HEK293 (cell line): ENCODE data around the gene HPCAL1.

Source experiments
- CTCF ChIA-PET: fragments of 350-600 bp; formaldehyde crosslinking; extraction: SDS; loops from one replicate; lab custom pipeline; 2021; ENCODE audit warnings: antibody characterized with exemption; lab: Yijun Ruan, JAX
- POLR2A ChIA-PET: fragments of 300-600 bp; formaldehyde crosslinking; extraction: SDS; loops from one replicate; lab custom pipeline; 2020; ENCODE audit warnings: antibody characterized with exemption, inconsistent platforms; lab: Yijun Ruan, JAX
- H3K27ac ChIP-seq: fragments of 200-500 bp; sonication (Bioruptor generic); 2 replicates; pipeline ENCODE4 v1.5.1; 2014; ENCODE audit warnings: low read depth, low read length, control low read depth, inconsistent platforms; ENCODE audit errors: extremely low read depth
- H3K36me3 ChIP-seq, 2 experiments: fragments of 200-500 bp in 1 of 2; sonication (Bioruptor generic) in 1 of 2; 1 replicate in 1 of 2; 2 replicates in 1 of 2; pipeline ENCODE4 v1.5.1; 2014 to 2017; ENCODE audit warnings: inconsistent platforms in 2 of 2, low read length in 2 of 2; ENCODE audit not compliant: control insufficient read depth in 2 of 2, insufficient read depth in 1 of 2
- H3K4me1 ChIP-seq: fragments of 200-500 bp; sonication (Bioruptor generic); 2 replicates; pipeline ENCODE4 v1.5.1; 2014; ENCODE audit warnings: mild to moderate bottlenecking, low read length, inconsistent platforms; ENCODE audit not compliant: control insufficient read depth, insufficient read depth
- H3K4me3 ChIP-seq: 2 replicates; pipeline ENCODE4 v1.5.1; 2011; ENCODE audit warnings: low read depth, mild to moderate bottlenecking, control low read depth, low read length, moderate library complexity
- H3K9me3 ChIP-seq: fragments of 200-500 bp; sonication (Bioruptor generic); 2 replicates; pipeline ENCODE4 v1.5.1; 2014; ENCODE audit warnings: low read depth, low read length, inconsistent platforms; ENCODE audit not compliant: control insufficient read depth, insufficient read depth
- EGR2 ChIP-seq: fragments of 450-650 bp; formaldehyde crosslinking; IDR thresholded peaks from 2 replicates; pipeline ENCODE4 v1.5.1; 2016; ENCODE audit warnings: low read depth, missing biosample characterization, missing genetic modification characterization
- GLIS1 ChIP-seq: fragments of 450-650 bp; formaldehyde crosslinking; IDR thresholded peaks from 2 replicates; pipeline ENCODE4 v1.5.1; 2016; ENCODE audit warnings: missing biosample characterization, missing genetic modification characterization
- KLF1 ChIP-seq: fragments of 450-650 bp; formaldehyde crosslinking; IDR thresholded peaks from 2 replicates; pipeline ENCODE4 v1.5.1; 2016; ENCODE audit warnings: missing biosample characterization, missing genetic modification characterization
- KLF8 ChIP-seq: fragments of 450-650 bp; formaldehyde crosslinking; IDR thresholded peaks from 2 replicates; pipeline ENCODE4 v1.5.1; 2016; ENCODE audit warnings: missing biosample characterization, missing genetic modification characterization
- MZF1 ChIP-seq: fragments of 450-650 bp; formaldehyde crosslinking; IDR thresholded peaks from 2 replicates; pipeline ENCODE4 v1.5.1; 2017; ENCODE audit warnings: missing biosample characterization, missing genetic modification characterization, borderline replicate concordance
- SALL2 ChIP-seq: fragments of 450-650 bp; formaldehyde crosslinking; IDR thresholded peaks from 2 replicates; pipeline ENCODE4 v1.5.0; 2017; ENCODE audit warnings: missing biosample characterization, mild to moderate bottlenecking, missing genetic modification characterization, borderline replicate concordance
- SETDB1 ChIP-seq: IDR thresholded peaks from one replicate; pipeline ENCODE4 v1.6.1; 2017; ENCODE audit warnings: mild to moderate bottlenecking, low read length, moderate library complexity, mixed read lengths; ENCODE audit not compliant: insufficient read length
- SP2 ChIP-seq: fragments of 450-650 bp; formaldehyde crosslinking; IDR thresholded peaks from 2 replicates; pipeline ENCODE4 v1.5.1; 2016; ENCODE audit warnings: missing biosample characterization, missing genetic modification characterization
- SP7 ChIP-seq: fragments of 450-650 bp; formaldehyde crosslinking; IDR thresholded peaks from 2 replicates; pipeline ENCODE4 v1.5.1; 2016; ENCODE audit warnings: missing biosample characterization, missing genetic modification characterization
- ZBTB17 ChIP-seq: fragments of 450-650 bp; formaldehyde crosslinking; IDR thresholded peaks from 2 replicates; pipeline ENCODE4 v1.5.1; 2016; ENCODE audit warnings: missing biosample characterization, missing genetic modification characterization
- ZBTB20 ChIP-seq: fragments of 450-650 bp; formaldehyde crosslinking; IDR thresholded peaks from 2 replicates; pipeline ENCODE4 v1.5.1; 2016; ENCODE audit warnings: missing biosample characterization, missing genetic modification characterization
- ZEB2 ChIP-seq: fragments of 450-650 bp; formaldehyde crosslinking; IDR thresholded peaks from 2 replicates; pipeline ENCODE4 v1.5.1; 2016; ENCODE audit warnings: missing biosample characterization, missing genetic modification characterization
- ZFHX2 ChIP-seq: fragments of 450-650 bp; formaldehyde crosslinking; conservative IDR thresholded peaks from 2 replicates; pipeline ENCODE4 v1.5.1; 2016; ENCODE audit warnings: missing biosample characterization, missing genetic modification characterization
- ZNF2 ChIP-seq: fragments of 450-650 bp; formaldehyde crosslinking; IDR thresholded peaks from 2 replicates; pipeline ENCODE4 v1.5.1; 2016; ENCODE audit warnings: missing biosample characterization, missing genetic modification characterization
- ZNF335 ChIP-seq: fragments of 450-650 bp; formaldehyde crosslinking; conservative IDR thresholded peaks from 2 replicates; pipeline ENCODE4 v1.5.1; 2016; ENCODE audit warnings: missing biosample characterization, missing genetic modification characterization
- ZNF416 ChIP-seq: fragments of 450-650 bp; formaldehyde crosslinking; IDR thresholded peaks from 2 replicates; pipeline ENCODE4 v1.5.1; 2016; ENCODE audit warnings: missing biosample characterization, missing genetic modification characterization
- ZNF48 ChIP-seq: fragments of 450-650 bp; formaldehyde crosslinking; IDR thresholded peaks from 2 replicates; pipeline ENCODE4 v1.5.1; 2016; ENCODE audit warnings: missing biosample characterization, missing genetic modification characterization
- ZNF501 ChIP-seq: fragments of 450-650 bp; formaldehyde crosslinking; IDR thresholded peaks from 2 replicates; pipeline ENCODE4 v1.5.1; 2016; ENCODE audit warnings: missing biosample characterization, missing genetic modification characterization
- ZNF530 ChIP-seq: fragments of 450-650 bp; formaldehyde crosslinking; IDR thresholded peaks from 2 replicates; pipeline ENCODE4 v1.5.1; 2016; ENCODE audit warnings: low read depth, missing biosample characterization, missing genetic modification characterization
- ZNF561 ChIP-seq: fragments of 450-650 bp; IDR thresholded peaks from 2 replicates; pipeline ENCODE4 v1.5.1; 2018; ENCODE audit warnings: missing biosample characterization, missing genetic modification characterization, borderline replicate concordance
- ZNF571 ChIP-seq: fragments of 450-650 bp; formaldehyde crosslinking; IDR thresholded peaks from 2 replicates; pipeline ENCODE4 v1.5.0; 2017; ENCODE audit warnings: missing biosample characterization, missing genetic modification characterization
- ZNF623 ChIP-seq: fragments of 450-650 bp; formaldehyde crosslinking; IDR thresholded peaks from 2 replicates; pipeline ENCODE4 v1.5.1; 2016; ENCODE audit warnings: missing biosample characterization, missing genetic modification characterization
- ZNF785 ChIP-seq: fragments of 450-650 bp; formaldehyde crosslinking; IDR thresholded peaks from 2 replicates; pipeline ENCODE4 v1.5.1; 2016; ENCODE audit warnings: missing biosample characterization, missing genetic modification characterization
- ZNF830 ChIP-seq: fragments of 450-650 bp; IDR thresholded peaks from 2 replicates; pipeline ENCODE4 v1.5.0; 2018; ENCODE audit warnings: missing biosample characterization, missing genetic modification characterization, low read depth, mild to moderate bottlenecking, moderate library complexity
- ZSCAN16 ChIP-seq: fragments of 450-650 bp; formaldehyde crosslinking; IDR thresholded peaks from 2 replicates; pipeline ENCODE4 v1.5.1; 2016; ENCODE audit warnings: missing biosample characterization, missing genetic modification characterization
- TF ChIP-seq, protein P1 (sequence below): fragments of 450-650 bp; formaldehyde crosslinking; IDR thresholded peaks from 2 replicates; pipeline ENCODE4 v1.5.1; 2016; ENCODE audit warnings: missing biosample characterization, missing genetic modification characterization
- TF ChIP-seq, protein P2 (sequence below): fragments of 450-650 bp; formaldehyde crosslinking; conservative IDR thresholded peaks from 2 replicates; pipeline ENCODE4 v1.5.1; 2016; ENCODE audit warnings: low read depth, missing biosample characterization, missing genetic modification characterization
- TF ChIP-seq, protein P3 (sequence below): fragments of 450-650 bp; formaldehyde crosslinking; IDR thresholded peaks from 2 replicates; pipeline ENCODE4 v1.5.1; 2016; ENCODE audit warnings: missing biosample characterization, missing genetic modification characterization
- TF ChIP-seq, protein P4 (sequence below): fragments of 450-650 bp; formaldehyde crosslinking; IDR thresholded peaks from 2 replicates; pipeline ENCODE4 v1.5.1; 2016; ENCODE audit warnings: missing biosample characterization, missing genetic modification characterization

Gene HPCAL1

DNA sequence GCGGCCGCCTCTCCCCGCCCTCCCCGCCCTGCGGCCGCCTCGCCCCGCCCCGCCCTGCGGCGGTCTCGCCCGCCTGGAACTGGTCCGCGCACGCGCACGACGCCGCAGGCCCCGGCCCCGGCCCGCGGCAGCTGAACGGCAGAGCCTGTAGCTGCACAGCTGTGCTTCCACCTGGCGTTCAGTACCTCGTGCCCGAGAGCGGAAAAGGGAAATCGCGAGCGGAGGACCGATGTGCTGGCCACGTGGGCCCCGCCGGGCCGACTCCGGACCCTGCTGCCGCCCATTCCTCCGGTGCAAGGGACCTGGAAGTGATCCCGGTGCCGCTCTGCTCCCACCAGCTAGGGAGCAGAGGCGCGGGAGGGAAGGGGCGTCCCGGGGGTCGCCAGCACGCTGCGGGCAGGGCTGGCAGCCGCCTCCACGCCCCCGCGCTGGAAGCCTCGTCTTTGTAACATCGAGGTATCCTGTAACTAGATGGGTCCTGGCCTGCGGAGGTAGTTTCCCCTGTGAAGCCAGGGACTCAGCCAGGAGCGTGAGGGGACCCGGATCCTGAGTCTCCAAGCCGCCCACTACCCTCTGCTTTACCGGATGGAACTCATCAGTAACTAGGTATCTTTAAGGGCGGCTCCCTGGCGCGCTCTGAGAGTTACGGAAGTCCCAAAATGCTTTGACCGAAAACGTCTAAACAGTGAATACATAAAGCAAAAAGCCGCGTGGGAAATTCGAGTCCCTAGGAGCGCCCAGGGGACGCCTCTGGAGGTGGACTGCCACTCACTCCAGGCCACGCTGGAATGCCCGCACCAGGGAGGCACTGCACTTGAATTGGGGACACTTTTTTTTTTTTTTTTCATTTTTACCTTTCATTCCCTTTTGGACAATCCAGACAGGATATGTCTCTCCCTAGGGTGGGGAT lies 146.1 kb downstream of the HPCAL1 start:
- Histone ChIP-seq H3K9me3 (no peaks in the 10 kb centered on the region), H3K4me1 (peaks cover 11% of the 10 kb centered on the region), H3K4me3 (peak overlapping the region; percentile 44), H3K36me3 (peaks cover 11 to 16% of the 10 kb centered on the region in 2 experiments), H3K27ac (peak overlapping the region; percentile 67; the same call in 1 of the 2 replicates)
- ChIA-PET CTCF (interaction anchor here (1.5 to 6.5 kb wide), 3 partner anchors 13 to 211 kb away, joined by 4 to 57 read pairs (median 16); no protein-coding TSS in a partner anchor), POLR2A (interaction anchor here (0.6 to 2.4 kb wide), 20 partner anchors 7 to 773 kb away, joined by 3 to 17 read pairs (median 4); partner anchors contain the start of genes RRM2 and TAF1B)
- TF ChIP-seq GLIS1 (tag by site-specific recombination) (no peak), KLF8 (tag by site-specific recombination) (0 out of 2 replicates have a peak, but pooled peaks have one; percentile 16), ZFHX2 (tag by site-specific recombination) (peak; percentile 76), ZNF416 (tag by site-specific recombination) (no peak), ZNF501 (tag by site-specific recombination) (0 out of 2 replicates have a peak, but pooled peaks have one; percentile 26), ZNF335 (tag by site-specific recombination) (peak; percentile 67), MZF1 (tag by site-specific recombination) (no peak), ZNF623 (tag by site-specific recombination) (no peak), ZBTB17 (peak; percentile 96), EGR2 (tag by site-specific recombination) (peak; percentile 59), ZBTB20 (tag by site-specific recombination) (peak; percentile 55; the same call in 1 of the 2 replicates), ZEB2 (tag by site-specific recombination) (peak; percentile 46; the same call in 1 of the 2 replicates), ZNF48 (tag by site-specific recombination) (no peak), SP7 (tag by site-specific recombination) (0 out of 2 replicates have a peak, but pooled peaks have one; percentile 37), ZNF2 (peak; percentile 67; the same call in 1 of the 2 replicates), ZNF561 (tag by site-specific recombination) (peak; percentile 24; the same call in 1 of the 2 replicates), ZNF830 (no peak), SP2 (tag by site-specific recombination) (peak; percentile 23), SETDB1 (no peak), ZSCAN16 (no peak), ZNF571 (tag by site-specific recombination) (no peak), SALL2 (tag by site-specific recombination) (no peak), KLF1 (0 out of 2 replicates have a peak, but pooled peaks have one; percentile 19), ZNF785 (tag by site-specific recombination) (no peak), ZNF530 (tag by site-specific recombination) (no peak)
- TF ChIP-seq, protein P1, sequence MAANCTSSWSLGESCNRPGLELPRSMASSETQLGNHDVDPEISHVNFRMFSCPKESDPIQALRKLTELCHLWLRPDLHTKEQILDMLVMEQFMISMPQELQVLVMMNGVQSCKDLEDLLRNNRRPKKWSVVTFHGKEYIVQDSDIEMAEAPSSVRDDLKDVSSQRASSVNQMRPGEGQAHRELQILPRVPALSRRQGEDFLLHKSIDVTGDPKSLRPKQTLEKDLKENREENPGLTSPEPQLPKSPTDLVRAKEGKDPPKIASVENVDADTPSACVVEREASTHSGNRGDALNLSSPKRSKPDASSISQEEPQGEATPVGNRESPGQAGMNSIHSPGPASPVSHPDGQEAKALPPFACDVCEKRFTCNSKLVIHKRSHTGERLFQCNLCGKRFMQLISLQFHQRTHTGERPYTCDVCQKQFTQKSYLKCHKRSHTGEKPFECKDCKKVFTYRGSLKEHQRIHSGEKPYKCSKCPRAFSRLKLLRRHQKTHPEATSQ (tag by site-specific recombination): 0 out of 2 replicates have a peak, but pooled peaks have one; percentile 26
- TF ChIP-seq, protein P2, sequence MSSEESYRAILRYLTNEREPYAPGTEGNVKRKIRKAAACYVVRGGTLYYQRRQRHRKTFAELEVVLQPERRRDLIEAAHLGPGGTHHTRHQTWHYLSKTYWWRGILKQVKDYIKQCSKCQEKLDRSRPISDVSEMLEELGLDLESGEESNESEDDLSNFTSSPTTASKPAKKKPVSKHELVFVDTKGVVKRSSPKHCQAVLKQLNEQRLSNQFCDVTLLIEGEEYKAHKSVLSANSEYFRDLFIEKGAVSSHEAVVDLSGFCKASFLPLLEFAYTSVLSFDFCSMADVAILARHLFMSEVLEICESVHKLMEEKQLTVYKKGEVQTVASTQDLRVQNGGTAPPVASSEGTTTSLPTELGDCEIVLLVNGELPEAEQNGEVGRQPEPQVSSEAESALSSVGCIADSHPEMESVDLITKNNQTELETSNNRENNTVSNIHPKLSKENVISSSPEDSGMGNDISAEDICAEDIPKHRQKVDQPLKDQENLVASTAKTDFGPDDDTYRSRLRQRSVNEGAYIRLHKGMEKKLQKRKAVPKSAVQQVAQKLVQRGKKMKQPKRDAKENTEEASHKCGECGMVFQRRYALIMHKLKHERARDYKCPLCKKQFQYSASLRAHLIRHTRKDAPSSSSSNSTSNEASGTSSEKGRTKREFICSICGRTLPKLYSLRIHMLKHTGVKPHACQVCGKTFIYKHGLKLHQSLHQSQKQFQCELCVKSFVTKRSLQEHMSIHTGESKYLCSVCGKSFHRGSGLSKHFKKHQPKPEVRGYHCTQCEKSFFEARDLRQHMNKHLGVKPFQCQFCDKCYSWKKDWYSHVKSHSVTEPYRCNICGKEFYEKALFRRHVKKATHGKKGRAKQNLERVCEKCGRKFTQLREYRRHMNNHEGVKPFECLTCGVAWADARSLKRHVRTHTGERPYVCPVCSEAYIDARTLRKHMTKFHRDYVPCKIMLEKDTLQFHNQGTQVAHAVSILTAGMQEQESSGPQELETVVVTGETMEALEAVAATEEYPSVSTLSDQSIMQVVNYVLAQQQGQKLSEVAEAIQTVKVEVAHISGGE (tag by site-specific recombination): peak; percentile 49
- TF ChIP-seq, protein P3, sequence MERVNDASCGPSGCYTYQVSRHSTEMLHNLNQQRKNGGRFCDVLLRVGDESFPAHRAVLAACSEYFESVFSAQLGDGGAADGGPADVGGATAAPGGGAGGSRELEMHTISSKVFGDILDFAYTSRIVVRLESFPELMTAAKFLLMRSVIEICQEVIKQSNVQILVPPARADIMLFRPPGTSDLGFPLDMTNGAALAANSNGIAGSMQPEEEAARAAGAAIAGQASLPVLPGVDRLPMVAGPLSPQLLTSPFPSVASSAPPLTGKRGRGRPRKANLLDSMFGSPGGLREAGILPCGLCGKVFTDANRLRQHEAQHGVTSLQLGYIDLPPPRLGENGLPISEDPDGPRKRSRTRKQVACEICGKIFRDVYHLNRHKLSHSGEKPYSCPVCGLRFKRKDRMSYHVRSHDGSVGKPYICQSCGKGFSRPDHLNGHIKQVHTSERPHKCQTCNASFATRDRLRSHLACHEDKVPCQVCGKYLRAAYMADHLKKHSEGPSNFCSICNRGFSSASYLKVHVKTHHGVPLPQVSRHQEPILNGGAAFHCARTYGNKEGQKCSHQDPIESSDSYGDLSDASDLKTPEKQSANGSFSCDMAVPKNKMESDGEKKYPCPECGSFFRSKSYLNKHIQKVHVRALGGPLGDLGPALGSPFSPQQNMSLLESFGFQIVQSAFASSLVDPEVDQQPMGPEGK (tag by site-specific recombination): peak; percentile 44
- TF ChIP-seq, protein P4, sequence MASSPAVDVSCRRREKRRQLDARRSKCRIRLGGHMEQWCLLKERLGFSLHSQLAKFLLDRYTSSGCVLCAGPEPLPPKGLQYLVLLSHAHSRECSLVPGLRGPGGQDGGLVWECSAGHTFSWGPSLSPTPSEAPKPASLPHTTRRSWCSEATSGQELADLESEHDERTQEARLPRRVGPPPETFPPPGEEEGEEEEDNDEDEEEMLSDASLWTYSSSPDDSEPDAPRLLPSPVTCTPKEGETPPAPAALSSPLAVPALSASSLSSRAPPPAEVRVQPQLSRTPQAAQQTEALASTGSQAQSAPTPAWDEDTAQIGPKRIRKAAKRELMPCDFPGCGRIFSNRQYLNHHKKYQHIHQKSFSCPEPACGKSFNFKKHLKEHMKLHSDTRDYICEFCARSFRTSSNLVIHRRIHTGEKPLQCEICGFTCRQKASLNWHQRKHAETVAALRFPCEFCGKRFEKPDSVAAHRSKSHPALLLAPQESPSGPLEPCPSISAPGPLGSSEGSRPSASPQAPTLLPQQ: peak; percentile 88
